ENCODE results near the gene NFIC. TPM values are rescaled to one million over a fixed set of nuclear protein-coding genes. Genes with fewer than 3 reads are reported as not detected.
"Not testable (repeated sequence)": the region's sequence is repeated elsewhere in the genome, so short reads cannot be mapped to it uniquely, and the experiment has no call there.

NFIC gene
- total and polyA plus RNA-seq, 2 of the 4 experiments (the other 2 are of a cell fraction), result 21.9 to 32.1 TPM

DNA sequence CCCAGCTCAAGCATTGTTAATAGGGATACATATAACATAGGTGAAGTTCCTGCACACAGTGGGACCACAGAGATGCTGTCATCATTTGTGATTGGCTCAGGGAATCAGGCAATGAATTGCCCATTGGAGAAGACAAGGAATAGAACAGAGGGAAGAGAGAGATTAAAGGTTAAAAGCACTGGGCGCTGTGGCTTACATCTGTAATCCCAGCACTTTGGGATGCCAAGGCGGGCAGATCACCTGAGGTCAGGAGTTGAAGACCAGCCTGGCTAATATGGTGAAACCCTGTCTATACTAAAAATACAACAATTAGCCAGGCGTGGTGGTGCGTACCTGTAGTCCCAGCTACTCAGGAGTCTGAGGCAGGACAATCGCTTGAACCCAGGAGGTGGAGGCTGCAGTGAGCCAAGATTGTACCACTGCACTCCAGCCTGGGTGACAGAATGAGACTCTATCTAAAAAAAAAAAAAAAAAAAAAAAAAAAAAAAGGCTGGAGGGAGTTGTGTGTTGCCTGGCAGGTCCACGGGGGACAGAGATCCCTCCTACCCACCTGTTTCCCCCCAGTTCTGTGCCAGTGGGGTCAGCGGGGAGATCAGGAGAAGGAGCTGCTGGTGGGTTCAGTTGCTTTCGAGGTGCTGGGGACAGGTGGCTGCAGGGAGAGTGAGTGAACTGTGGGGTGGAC lies 31.5 kb upstream of the NFIC start:
- dilution Hi-C loops (cut with HindIII; ENCODE audit: low sequenced_read_pairs, unreplicated experiment); H3K23ac ChIP-seq (ENCODE audit: low read depth, low read length); intact Hi-C loops (cut with micrococcal nuclease); H3K27ac ChIP-seq (ENCODE audit: insufficient read depth, low read length); H3K18ac ChIP-seq (ENCODE audit: low read depth, low read length); BruUV-seq (replicated peaks); H3K14ac ChIP-seq (replicated peaks; ENCODE audit: low read depth, low read length); H3K79me1 ChIP-seq (ENCODE audit: low read depth in 1 of 2, low read length in 2 of 2); H2AK9ac ChIP-seq (replicated peaks; ENCODE audit: low read depth, low read length, poor library complexity); H2BK5ac ChIP-seq (ENCODE audit: low read depth, low read length, poor library complexity, severe bottlenecking); ATAC-seq (ENCODE audit: low read depth); H3K27me3 ChIP-seq (ENCODE audit: control insufficient read depth, insufficient read depth, low read length); H2BK20ac ChIP-seq (ENCODE audit: low read depth, low read length); H3K4me3 ChIP-seq (ENCODE audit: insufficient read depth, low read depth, low read length); H3K9me1 ChIP-seq (ENCODE audit: insufficient read depth, low read length); H4K5ac ChIP-seq (ENCODE audit: low read depth, low read length); DNase-seq; H3K4me2 ChIP-seq (ENCODE audit: low read depth, low read length); H4K20me1 ChIP-seq (ENCODE audit: insufficient read depth, low read length); H3K36me3 ChIP-seq (ENCODE audit: control insufficient read depth, insufficient read depth, low read length); H3K4ac ChIP-seq (ENCODE audit: low read depth, low read length); POLR2A ChIA-PET (ENCODE audit: unreplicated experiment); H3K56ac ChIP-seq (ENCODE audit: extremely low read depth, insufficient read depth, low read length); H3K9me3 ChIP-seq (ENCODE audit: control insufficient read depth, insufficient read depth, low read length); H4K8ac ChIP-seq (ENCODE audit: low read depth in 2 of 2, low read length in 2 of 2): not testable (repeated sequence)
- Histone ChIP-seq H3K4me1 (ENCODE audit: control insufficient read depth, insufficient read depth, low read length) (peaks cover 24% of the 10 kb centered on the region), H2BK120ac (ENCODE audit: low read depth, low read length) (peak overlapping the region; percentile 20; the same call in 1 of the 2 replicates), H2BK15ac (ENCODE audit: low read depth, low read length) (peak overlapping the region; percentile 58; the same call in 1 of the 3 replicates), H3K9ac (ENCODE audit: low read depth, low read length) (0 out of 2 replicates have a peak overlapping the region, but pooled peaks have one; percentile 20), H2AFZ (replicated peaks; ENCODE audit: low read length, poor library complexity) (peak overlapping the region; percentile 68), H2AK5ac (ENCODE audit: low read depth, low read length) (peak overlapping the region; percentile 75), H4K91ac (ENCODE audit: insufficient read depth, low read depth, low read length) (peak overlapping the region; percentile 39; the same call in 1 of the 2 replicates)
- in situ Hi-C loops (cut with MboI; ENCODE audit: low sequenced_read_pairs), result loop anchor here (5.0 kb wide), 1 partner anchor 97 kb away; no protein-coding TSS in a partner anchor
- no CpG with 5 or more reads among the region's 8 CpGs for WGBS, 2 experiments (ENCODE audit: extremely low coverage in 2 of 2, insufficient read length in 1 of 2)
- CTCF ChIA-PET, result interaction anchor here (0.8 kb wide), 1 partner anchor 94 kb away, joined by 3 read pairs; no protein-coding TSS in a partner anchor
